Effector CD8-positive, alpha-beta T cell (primary cell): ENCODE data around the gene SYT1.

Source experiments
- DNase-seq: peaks from one replicate; lab custom pipeline; 2025; lab: John Stamatoyannopoulos, UW

Gene SYT1

DNA sequence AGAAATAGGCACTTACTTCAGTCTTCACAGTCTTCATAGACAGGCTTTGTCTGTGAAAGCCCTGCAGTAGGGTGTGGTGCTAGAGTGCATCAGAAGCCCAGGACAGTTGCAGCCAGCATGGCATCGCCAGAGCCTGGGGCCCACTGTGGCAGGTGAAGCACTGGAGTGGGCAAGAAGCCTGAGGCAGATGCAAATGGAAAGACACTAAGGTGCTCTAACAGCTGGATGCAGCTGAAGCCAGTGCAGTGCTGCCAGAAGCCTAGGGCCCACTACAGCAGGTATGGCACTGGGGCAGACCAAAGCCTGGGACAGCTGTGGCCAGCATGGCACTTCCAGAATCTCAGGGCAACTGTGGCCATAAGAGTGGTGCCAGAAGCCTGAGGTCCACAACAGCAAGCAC is 358.6 kb downstream of the SYT1 start:
- DNase-seq = no peak

DNA sequence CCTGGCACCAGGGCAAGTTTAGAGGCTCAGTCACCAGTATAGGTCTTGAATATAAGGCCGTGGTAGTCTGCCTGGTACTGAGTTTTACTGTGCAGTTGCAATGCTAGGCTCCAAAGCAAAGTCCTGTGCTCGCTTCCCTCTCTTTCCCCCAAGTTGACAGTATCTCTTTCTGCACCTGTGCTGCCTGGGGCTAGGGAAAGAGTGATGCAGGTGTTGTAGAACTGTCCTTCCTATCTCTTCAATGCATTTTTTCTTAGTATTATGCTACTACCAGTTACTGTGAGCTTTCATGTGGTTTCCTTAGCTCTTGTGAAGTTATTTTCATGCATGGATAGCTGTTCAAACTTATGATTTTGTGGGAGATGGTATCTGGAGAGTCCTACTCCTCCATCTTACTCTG is 359.2 kb downstream of the SYT1 start:
- DNase-seq = no peak

DNA sequence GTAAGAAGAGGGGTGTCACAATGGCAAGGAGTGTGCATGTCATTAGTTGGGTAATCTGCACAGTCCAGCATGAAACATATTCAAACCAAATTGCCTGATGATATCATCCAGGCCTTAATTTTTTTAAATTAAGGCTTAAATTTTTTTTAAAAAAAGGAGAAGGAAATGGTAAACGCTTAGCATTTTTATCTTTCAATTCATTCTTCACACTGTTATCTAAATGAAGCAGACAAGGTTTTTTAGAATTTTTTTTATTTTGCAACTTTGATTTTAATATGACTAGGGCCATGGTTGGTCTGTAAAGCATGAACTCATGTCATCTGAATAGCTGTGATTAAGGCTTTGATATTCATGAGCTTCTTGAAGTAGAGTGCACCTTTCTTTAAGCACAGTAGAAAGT is 362.5 kb downstream of the SYT1 start:
- no peak for DNase-seq

DNA sequence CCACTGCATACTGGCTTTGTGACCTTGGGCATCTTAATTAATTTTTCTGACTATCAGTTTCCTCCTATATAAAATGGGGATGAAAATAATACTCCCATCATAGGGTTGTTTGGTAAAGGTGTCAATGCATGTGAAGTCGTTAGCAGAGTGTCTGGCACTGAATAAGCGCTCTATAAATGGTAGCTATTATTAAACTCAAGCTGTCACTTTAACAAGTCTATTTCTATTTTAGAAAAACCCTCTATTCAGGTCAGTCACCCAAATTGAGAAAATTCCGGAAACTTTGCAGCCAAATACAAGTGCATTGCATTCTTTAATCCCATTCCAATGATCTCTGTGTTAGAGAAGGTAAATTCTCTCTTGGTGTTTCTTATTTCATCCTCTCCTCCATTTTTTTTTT is 363.1 kb downstream of the SYT1 start:
- no peak for DNase-seq

DNA sequence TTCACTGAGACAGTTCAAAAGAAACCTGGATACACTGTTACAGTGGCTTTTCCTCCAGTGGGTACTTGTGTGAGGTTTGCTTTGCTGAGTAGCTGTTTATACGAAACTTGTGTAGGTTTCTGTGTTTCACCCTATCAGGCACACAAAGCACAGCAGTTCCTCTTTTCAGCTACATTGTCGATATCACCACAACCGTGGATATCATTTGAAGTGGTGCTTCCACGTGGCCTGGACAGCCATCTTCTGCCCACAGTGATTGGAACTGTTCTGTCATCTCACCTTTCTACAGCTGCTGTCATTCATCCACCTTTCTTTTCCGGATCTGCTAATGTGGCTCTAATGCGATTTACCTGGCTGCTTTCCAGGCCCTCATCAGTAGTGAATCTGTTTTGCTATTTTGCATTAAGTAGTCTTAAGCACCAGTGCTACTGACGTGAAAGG is 368.8 kb downstream of the SYT1 start:
- no peak for DNase-seq

DNA sequence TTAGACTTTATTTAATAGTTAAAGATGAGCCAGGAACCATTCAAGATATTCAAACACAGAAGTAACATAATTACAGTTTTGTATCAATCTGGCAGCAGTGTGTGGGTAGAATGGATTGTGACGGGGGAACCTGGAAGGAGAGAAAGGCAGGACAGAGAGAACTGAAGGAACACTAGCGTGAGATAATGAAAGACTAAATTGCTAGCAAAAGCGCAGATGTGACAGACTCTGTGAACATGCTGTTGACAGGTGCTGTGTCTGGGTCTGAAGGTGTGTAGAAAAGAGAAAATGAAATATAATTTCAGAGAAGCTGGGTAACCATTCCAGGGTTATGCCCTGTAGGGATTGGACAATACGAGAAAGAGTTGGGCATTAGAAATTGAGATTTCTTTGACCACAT is 372.3 kb downstream of the SYT1 start:
- no peak for DNase-seq

DNA sequence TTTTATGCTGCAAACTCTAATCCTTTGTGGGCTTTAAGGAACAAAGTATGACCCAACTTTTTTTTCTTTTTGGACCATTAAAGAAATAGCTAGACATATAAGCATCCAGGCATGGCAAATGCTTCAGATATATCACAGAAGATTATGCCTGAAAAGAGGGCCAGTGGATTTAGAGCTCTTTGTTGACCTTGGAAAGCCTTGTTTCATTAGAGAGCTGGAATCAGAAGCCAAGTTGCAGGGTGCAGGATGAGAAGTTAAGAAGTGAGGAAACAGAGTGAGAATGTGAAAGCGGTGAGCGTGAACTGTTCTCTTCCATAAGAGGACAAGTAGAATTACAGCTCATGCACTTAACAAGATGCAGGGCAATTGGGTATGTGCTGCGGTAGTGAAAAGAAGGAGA is 373.7 kb downstream of the SYT1 start:
- no peak for DNase-seq

DNA sequence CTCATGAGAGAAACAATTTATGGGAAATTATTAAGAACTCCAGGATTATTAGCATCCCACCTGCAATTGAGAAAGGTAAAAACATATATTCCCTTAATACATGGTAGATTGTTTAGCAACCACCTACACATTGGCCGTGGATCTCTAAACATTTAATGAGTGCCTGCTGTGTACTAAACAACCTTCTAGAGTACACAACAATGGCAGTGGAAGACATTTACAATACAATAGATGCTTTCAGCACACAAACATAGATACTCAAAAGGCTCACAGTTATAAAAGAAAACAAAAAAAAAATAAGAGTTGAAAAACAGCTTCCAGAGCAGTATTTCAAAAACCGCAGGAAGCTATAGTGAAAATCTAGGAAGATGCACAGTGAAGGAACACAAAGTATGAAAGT is 382.9 kb downstream of the SYT1 start:
- no peak for DNase-seq

DNA sequence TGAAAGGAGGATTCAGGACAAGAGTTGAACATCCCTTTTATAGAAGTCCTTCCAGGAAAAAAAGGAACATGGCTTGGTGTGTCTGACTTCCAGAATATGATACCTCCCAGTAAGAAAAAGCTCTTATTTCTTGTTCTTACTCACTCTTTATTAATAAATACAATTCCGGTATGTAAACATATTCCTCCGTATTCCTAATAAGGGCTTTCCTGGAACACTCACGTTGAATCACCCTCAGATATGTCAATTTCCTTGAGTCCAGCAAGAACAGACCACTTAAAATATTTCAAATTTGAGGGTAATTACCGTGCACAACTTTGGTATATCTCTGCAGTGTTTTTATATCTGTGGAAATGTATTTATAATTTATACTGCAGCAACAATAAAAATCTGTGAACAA is 385.6 kb downstream of the SYT1 start:
- no peak for DNase-seq

DNA sequence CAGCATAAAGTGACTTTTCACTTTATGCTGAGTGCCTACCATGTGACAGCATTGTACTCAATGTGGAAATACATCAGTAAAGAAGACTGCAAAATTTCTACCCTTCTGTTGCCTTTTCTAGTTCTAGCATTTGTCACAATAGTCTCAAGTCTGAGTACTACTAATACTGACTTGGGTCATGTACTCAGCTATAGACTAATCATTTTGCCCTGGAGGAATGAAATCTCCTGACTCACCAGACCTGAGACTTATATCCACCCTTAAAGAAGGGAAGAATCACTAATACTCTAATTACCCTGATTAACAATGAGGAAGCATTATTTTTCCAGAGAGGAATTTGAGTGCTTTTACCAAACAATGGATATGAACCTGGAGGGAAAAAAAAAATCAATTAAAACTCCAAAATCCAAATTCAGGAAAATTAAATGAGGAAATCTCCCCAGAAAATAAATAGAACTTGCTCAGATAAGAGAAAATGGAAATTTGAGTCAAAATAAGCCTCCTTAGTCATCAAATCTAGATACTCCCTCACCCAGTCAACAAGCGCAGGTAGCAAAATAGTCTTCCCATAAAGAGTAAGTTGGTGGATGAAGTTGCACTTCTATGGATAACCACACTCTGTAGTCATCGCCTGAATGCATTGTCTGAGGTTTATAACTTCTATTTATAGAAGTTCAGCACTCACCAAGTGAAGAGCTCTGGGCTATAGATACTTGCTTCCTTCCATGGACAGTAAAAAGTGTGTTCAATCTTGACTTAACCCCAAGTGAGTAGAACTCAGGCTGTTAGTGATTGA is 386.6 kb downstream of the SYT1 start:
- DNase-seq = no peak

DNA sequence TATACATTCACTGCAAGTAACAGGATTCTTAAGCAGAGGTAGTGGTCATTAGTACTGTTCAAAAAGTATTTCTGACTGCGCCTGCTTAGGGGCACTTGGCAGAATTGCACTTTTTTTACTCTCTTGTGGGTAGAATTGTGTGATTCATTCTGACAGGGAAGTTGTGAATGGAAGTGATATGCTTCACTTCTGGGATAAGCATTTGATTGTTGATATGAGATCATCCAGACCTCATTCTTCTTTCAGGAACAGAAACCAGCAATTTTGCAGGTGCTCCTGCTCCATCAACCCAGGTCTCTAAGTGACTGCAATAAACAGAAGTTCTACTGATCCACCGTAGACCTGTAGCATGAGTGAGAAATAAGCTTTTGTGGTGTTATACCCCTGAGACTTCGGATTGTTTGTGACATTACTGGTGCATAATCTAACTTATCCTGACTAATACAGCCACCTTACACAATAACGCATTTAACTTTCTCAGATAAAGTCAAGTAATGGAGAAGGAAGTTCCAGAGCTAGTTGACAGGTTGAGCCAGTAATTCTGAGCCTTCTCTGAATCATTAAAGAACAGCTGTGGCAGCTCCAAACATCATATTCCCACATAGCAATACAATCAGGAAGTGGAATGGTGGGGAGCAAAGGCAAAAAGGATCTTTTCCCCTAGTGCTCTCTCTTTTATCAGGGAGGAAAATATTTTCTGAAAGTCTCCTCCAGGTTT is 387.9 kb downstream of the SYT1 start:
- no peak for DNase-seq

DNA sequence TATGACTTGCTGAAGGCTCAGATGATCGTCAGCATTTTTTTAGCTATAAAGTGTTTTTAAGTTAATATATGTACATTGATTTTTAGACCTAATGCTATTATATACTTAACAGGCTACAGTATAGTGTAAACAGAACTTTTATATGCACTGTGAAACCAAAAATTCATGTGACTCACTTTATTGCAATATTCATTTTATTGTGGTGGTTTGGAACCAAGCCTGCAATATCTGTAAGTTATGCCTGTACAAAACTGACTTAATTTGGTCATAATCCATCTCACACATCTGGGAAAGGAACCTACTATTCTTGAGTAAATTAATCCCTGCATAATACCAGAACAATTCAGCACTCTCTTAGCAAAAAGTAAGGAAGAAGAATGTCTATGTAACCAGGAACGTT is 390.7 kb downstream of the SYT1 start:
- DNase-seq = no peak

DNA sequence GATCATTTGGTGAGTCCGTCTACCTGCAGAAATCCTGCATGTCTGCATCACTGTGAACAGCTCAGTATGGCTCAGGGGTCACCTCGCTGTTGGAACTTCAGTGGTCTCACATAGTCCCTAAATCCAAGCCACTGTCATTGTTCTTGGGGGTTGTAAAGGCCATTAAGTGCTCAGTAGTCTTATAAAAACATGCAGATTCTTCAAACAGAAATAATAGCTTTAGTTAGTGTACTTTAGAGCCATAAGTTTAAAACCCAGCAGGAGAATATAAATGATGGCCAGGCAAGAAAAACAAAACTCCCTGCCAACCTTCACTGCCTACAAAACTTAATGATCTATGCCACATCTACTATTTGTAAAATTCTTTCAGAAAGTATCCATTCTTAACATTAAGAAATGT is 396.3 kb downstream of the SYT1 start:
- no peak for DNase-seq

DNA sequence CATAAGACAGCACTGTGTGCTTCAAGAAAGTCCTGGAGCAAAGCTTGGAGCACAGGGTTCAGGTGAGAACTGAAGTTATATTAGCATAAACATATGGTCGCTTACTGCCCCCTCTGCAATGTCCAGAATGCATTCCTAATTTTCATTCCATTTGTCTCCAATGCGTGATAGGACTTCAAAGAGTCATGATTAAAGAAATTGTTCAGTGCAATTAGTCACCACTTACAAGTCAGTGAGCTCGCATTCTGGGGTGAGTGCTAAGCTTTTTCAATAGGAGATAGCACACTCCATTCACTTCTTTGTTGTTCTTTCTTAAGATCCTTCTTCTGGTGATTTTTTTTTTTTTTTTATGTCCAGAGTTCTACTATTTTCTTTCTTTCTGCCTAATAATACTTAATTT is 398.4 kb downstream of the SYT1 start:
- no peak for DNase-seq

DNA sequence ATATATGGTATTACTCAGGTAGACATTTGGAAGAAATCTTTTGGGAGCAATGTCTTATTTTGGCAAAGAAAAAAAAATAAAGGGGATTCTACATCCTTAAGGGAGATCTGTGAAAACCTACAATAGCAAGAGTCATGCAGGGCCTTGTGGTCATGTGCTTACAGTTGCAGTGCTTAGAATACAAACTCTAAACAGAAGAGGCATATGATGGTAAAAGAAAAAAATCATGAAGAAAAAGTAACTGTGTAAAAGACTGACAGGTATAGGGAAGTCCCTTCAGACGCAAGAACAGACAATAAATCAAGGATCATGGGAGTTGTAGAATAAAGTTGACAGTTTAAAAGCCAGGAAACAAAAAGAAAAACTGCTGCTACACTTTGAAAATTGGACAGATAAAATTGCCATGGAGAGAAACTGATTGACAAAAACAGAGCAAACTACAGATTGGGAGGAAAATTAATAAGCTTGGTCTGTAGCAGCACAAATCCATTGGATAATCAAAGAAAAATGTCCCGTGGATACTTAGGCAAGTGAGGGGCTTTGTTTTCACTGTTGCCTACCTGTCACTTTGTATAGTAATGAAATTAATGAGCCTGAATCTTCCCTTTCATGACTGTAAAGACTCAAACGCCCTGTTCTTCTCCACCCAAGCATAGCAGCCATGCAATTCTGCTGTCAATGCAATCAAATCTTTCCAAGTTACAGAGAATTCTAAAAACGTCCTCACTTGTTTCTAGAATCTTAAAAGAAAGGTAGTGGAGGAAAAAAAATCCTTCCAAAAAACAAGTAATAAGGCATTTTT is 402.0 kb downstream of the SYT1 start:
- DNase-seq = no peak

DNA sequence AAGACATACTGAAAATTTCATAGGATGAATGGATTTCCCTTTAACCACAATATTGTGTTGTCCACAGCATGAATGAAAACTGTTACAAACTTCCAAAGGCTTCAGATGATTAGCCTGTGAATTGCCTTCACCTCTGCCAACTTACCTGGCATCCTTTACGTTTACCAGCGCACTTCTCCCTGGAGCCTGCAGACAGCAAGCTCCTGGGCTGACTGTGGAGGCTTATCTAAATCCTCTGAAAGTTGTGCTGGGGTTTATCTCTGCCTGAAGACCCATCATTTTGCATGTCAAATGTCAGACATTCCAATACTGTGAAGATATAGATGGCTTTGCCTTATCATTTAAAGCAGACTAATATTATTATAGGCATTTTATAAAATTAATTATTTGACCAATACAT is 403.0 kb downstream of the SYT1 start:
- DNase-seq = no peak

DNA sequence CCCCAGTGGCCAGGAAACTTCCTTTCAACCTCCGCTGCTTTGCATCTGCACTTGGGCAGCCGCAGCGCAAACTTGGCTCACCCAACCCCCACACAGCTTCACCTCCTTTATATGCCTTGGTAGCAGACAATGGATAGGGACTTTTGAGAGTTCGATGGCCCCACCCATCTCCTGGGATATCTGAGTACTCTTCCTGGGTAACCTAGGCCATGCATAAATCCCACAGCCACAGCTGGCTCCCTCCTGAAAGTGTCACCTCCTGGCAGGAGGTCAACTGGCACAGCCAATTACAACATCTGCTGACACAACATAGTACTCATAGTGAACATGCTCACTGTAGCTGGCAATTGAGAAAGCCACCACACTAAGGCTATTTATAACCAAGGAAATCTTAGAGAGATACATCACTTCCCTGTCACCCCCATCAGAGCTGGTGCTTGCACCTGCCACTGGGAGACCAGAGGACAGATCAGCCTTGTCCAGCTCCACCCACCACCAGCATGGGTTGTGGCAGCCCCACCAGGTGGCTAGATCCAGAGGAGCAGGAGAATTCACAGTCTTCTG is 410.0 kb downstream of the SYT1 start:
- no peak for DNase-seq

DNA sequence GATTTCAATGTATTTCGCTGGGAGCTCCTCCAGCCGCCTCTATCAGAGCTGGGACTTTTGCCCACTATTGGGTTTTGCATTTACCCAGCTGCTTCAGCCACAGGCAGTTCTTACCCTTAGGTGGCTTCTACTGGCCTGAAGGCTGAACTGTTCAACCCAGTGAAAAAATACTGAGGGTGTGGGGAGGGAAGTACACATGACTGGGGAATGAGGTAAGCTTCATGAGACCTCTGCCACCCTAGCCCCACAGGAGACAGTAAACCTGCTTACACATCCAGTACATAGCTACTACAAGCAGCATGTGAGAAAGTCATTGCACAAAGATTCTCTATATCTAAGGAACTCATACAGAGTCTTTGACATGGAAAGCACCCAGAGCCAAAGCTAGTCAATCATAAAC is 411.1 kb downstream of the SYT1 start:
- DNase-seq = no peak

DNA sequence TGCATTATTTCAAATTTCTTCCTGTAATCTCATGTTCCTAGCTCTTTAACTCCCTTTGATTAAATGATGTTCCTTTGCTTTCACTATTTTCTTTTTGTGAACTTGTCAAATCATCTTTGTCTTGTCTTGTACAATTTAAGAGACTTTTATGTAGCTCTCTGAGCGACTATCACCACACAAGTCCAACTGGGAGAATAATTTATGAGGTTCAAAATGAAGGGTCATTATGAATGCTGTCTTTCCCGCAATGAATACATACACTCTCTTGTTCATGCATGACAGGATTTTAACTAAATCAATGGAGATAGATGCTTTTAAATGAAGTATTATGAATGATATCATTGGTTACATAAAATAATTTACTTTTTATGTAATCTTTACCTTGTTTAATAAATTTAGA is 418.8 kb downstream of the SYT1 start:
- no peak for DNase-seq

DNA sequence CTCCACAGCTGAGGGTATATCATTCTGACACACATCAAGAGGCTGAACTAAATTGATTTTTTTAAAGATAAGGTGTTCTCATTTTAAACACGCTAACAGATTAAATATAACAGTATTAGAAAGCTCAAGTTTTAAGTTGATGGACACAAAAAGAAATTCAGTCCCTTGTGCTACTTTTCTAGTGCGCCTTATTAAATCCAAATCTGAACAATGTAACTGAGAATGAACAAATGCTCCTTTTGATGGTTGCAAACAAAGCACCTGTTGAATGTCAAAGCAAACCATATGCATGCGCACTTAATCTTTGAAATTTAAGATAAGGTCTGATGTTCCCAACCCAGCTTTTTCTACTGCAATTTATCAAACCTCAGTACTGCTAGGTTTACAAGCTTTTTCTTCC is 424.3 kb downstream of the SYT1 start:
- no peak for DNase-seq

DNA sequence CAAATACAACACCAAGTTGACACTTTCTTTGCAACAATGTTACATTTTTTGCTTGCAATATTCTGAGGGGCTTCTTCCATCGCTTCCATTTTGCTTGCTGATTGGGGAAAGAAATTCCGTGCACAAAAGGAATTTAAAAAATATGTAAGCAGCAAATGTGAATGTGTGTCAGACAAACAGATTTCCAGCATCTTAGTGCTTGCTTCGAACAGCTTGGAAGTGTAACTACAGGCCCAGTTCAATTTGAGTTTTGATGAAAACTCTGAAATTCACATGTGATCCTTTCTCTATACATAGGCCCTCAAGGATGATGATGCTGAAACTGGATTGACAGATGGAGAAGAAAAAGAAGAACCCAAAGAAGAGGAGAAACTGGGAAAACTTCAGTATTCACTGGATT is 427.1 kb downstream of the SYT1 start:
- DNase-seq = no peak

DNA sequence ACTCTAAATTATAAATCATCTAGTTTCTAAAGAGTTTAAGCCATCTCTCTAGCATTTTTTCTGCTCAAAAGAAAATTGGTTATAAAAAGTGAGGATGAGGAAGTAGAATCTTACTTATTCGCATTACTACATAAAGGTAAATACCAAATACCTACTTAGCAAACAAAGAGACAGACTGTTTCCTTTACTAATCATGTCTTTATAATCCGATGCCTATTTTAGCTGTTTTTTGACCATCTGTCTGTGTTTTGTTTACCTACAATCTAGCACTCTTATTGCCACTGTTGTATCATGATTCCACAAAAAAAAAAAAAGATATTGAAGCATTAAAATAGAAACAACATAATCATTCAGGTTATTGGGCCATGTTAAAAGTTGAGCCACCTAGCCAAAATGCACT is 430.0 kb downstream of the SYT1 start:
- no peak for DNase-seq

DNA sequence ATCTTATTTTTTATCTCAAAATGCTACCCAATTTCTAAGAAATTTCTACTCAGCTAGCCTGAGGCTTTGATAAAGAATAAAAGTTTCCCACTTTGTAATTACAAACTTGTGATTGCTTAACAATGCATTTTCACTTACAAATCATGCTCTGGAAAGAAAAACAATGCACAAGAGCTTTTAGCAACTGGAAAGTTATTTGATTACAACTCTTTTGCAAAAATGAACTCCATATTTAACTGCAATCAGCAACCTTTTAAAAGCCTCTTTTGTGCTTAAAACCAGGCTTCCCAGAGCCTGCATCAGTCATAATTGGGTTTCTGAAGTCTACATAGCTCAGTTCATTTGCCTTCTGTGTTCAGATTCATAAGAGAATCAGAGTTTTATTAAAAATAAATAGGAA is 431.0 kb downstream of the SYT1 start:
- DNase-seq = no peak
